ENCODE measurements around the gene POLQ. TPM values are rescaled to one million over a fixed set of nuclear protein-coding genes. Genes with fewer than 3 reads are reported as not detected.

POLQ gene
- total and polyA plus RNA-seq, 9 of the 15 experiments (the other 6 are each of a cell fraction or from before 2014, with no cell fraction given), result 1.5 to 19.0 (median 8.8) TPM

DNA sequence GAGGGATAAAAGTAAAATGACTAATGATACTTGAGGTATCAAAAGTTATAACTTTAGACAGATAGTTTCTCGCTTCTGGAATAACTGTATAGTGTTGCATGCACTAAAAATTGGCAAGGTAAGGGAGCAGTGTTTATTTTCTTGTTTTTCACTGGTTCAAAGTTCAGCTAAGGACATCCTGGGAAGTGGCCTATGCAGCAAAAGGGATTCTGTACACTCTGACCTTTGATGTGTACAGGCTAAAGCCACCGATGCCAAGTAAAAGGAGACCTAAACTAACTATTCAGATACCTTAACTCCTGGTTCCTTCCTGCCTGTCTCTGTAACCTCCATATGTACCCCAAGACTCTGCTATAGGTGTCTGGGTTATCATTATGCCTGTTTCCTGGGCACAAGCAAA is 49.1 kb upstream of the POLQ start:
- Histone ChIP-seq H4K20me1 (replicated peaks; ENCODE audit: control insufficient read depth, insufficient read depth, low read length) (no peaks in the 10 kb centered on the region), H3K9me1 (ENCODE audit: control insufficient read depth, insufficient read depth, low read length) (no peaks in the 10 kb centered on the region), H3K36me3 (ENCODE audit: control insufficient read depth, insufficient read depth, low read length) (no peaks in the 10 kb centered on the region), H3K4me3 (no peak overlapping the region), H3K79me2 (ENCODE audit: control insufficient read depth, insufficient read depth, low read length) (no peaks in the 10 kb centered on the region), H3K27ac (ENCODE audit: extremely low read depth, low read depth, low read length) (no peak overlapping the region), H3K4me1 (replicated peaks in 1 of 2; ENCODE audit: control insufficient read depth in 2 of 2, insufficient read depth in 2 of 2, low read length in 2 of 2) (no peaks in the 10 kb centered on the region), H3K4me2 (ENCODE audit: insufficient read depth, low read length) (no peak overlapping the region), H2AFZ (ENCODE audit: low read depth, low read length) (no peak overlapping the region), H3K27me3 (ENCODE audit: control insufficient read depth in 2 of 2, insufficient read depth in 2 of 2, low read length in 2 of 2) (no peaks in the 10 kb centered on the region; a peak in 1 of 5 replicates), H3K9me3 (replicated peaks; ENCODE audit: control insufficient read depth, insufficient read depth, low read depth, low read length) (no peaks in the 10 kb centered on the region), H3K9ac (ENCODE audit: insufficient read depth in 1 of 2, low read depth in 2 of 2, low read length in 2 of 2) (no peak overlapping the region)
- no TSS peak for BruUV-seq (replicated peaks)
- POLR2A ChIA-PET, result no interaction called here
- DNase-seq (ENCODE audit: extremely low read depth in 1 of 4, low spot score in 3 of 4), result no peak
- no peak for FAIRE-seq
- intact Hi-C loops (cut with micrococcal nuclease) (no loop called here), in situ Hi-C loops (cut with MboI) (no loop called here)
- ATAC-seq, result no peak
- 0% methylated on average over 1 of the region's 2 CpGs for WGBS (ENCODE audit: insufficient coverage, low coverage, missing lambda C conversion rate)
- CTCF ChIA-PET (ENCODE audit: low intra/inter-chr PET ratio), result no interaction called here
- TF ChIP-seq PHTF2 (CRISPR knock-in tag; IDR thresholded peaks at IDR 0.05), result no peak
- no peak for TF ChIP-seq HEY1 (CRISPR knock-in tag; IDR thresholded peaks at IDR 0.05; ENCODE audit: borderline replicate concordance)
- no peak for TF ChIP-seq RREB1 (CRISPR knock-in tag; IDR thresholded peaks at IDR 0.05)
- TF ChIP-seq PHF21A (IDR thresholded peaks at IDR 0.05; ENCODE audit: borderline replicate concordance, low read depth), result no peak
- no peak for TF ChIP-seq HNRNPK (IDR thresholded peaks at IDR 0.05; ENCODE audit: low read depth, low read length, poor library complexity, severe bottlenecking)
- TF ChIP-seq, protein P1, sequence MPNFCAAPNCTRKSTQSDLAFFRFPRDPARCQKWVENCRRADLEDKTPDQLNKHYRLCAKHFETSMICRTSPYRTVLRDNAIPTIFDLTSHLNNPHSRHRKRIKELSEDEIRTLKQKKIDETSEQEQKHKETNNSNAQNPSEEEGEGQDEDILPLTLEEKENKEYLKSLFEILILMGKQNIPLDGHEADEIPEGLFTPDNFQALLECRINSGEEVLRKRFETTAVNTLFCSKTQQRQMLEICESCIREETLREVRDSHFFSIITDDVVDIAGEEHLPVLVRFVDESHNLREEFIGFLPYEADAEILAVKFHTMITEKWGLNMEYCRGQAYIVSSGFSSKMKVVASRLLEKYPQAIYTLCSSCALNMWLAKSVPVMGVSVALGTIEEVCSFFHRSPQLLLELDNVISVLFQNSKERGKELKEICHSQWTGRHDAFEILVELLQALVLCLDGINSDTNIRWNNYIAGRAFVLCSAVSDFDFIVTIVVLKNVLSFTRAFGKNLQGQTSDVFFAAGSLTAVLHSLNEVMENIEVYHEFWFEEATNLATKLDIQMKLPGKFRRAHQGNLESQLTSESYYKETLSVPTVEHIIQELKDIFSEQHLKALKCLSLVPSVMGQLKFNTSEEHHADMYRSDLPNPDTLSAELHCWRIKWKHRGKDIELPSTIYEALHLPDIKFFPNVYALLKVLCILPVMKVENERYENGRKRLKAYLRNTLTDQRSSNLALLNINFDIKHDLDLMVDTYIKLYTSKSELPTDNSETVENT (CRISPR knock-in tag; IDR thresholded peaks at IDR 0.05), result no peak
- TF ChIP-seq, protein P2, sequence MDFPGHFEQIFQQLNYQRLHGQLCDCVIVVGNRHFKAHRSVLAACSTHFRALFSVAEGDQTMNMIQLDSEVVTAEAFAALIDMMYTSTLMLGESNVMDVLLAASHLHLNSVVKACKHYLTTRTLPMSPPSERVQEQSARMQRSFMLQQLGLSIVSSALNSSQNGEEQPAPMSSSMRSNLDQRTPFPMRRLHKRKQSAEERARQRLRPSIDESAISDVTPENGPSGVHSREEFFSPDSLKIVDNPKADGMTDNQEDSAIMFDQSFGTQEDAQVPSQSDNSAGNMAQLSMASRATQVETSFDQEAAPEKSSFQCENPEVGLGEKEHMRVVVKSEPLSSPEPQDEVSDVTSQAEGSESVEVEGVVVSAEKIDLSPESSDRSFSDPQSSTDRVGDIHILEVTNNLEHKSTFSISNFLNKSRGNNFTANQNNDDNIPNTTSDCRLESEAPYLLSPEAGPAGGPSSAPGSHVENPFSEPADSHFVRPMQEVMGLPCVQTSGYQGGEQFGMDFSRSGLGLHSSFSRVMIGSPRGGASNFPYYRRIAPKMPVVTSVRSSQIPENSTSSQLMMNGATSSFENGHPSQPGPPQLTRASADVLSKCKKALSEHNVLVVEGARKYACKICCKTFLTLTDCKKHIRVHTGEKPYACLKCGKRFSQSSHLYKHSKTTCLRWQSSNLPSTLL (IDR thresholded peaks at IDR 0.05), result no peak
- no peak for TF ChIP-seq KLF6 (CRISPR knock-in tag; IDR thresholded peaks at IDR 0.05; ENCODE audit: borderline replicate concordance)
- no peak for TF ChIP-seq HDAC8 (tag; IDR thresholded peaks at IDR 0.05)
- TF ChIP-seq GATAD2A (IDR thresholded peaks at IDR 0.05), result no peak
- no peak for TF ChIP-seq TBP (optimal IDR thresholded peaks at IDR 0.05; ENCODE audit: low read depth, low read length)
- no peak for TF ChIP-seq ZNF583 (CRISPR knock-in tag; IDR thresholded peaks at IDR 0.05)
- TF ChIP-seq NFE2L1 (tag; IDR thresholded peaks at IDR 0.05; ENCODE audit: borderline replicate concordance, low read depth), result no peak
